GM12878 (cell line): ENCODE results near the gene PIR. TPM values are rescaled to one million over a fixed set of nuclear protein-coding genes. Genes with fewer than 3 reads are reported as not detected.

Source experiments
- ATAC-seq: fragments of 200-7000 bp; cut with Tn5 transposase; 3 replicates; pipeline ENCODE4 v1.9.1; 2020; ENCODE audit warnings: mild to moderate bottlenecking, moderate library complexity
- BruUV-seq: library from RNA; stranded (reverse); fragments of 400-500 nt; replicated peaks from 2 replicates; lab custom pipeline; 2021; lab: Mats Ljungman, UMichigan
- CTCF ChIA-PET: fragments of 300-600 bp; sonication (Branson Sonifier 250); formaldehyde crosslinking; extraction: SDS; loops from one replicate; lab custom pipeline; 2021; ENCODE audit warnings: inconsistent platforms; lab: Yijun Ruan, JAX
- POLR2A ChIA-PET: fragments of 350-600 bp; formaldehyde crosslinking; extraction: SDS; loops from one replicate; lab custom pipeline; 2021; ENCODE audit warnings: inconsistent platforms; lab: Charles Lee
- RAD21 ChIA-PET: fragments of 300-600 bp; sonication (Branson Sonifier 250); formaldehyde crosslinking; loops from one replicate; lab custom pipeline; 2023; ENCODE audit warnings: antibody characterized with exemption; ENCODE audit not compliant: unreplicated experiment; lab: Charles Lee
- SMC1A ChIA-PET: fragments of 300-600 bp; sonication (Branson Sonifier 250); formaldehyde crosslinking; loops from one replicate; lab custom pipeline; 2023; ENCODE audit not compliant: unreplicated experiment, uncharacterized antibody; lab: Charles Lee
- DNase-seq: peaks from one replicate; pipeline ENCODE4 v3.0.0-alpha.2; 2011; ENCODE audit warnings: low read depth, low spot score
- FAIRE-seq: peaks from 3 replicates; lab custom pipeline; 2011; peaks lifted over from hg19 to GRCh38; lab: Jason Lieb, UNC
- H2AFZ ChIP-seq: 2 replicates; pipeline ENCODE4 v1.6.0; 2011; ENCODE audit warnings: low read depth, low read length, control low read depth; ENCODE audit not compliant: control insufficient read depth
- H3K27ac ChIP-seq: 2 replicates; pipeline ENCODE4 v1.5.1; 2011; ENCODE audit warnings: control low read depth; ENCODE audit not compliant: control insufficient read depth, insufficient read depth
- H3K27me3 ChIP-seq, 2 experiments: replicated peaks in 1 of 2; 2 replicates each; pipeline versions ENCODE4 v1.6.0 to v1.6.1; 2011; ENCODE audit warnings: low read length in 1 of 2; ENCODE audit not compliant: control insufficient read depth in 2 of 2, insufficient read depth in 2 of 2
- H3K36me3 ChIP-seq, 2 experiments: 2 replicates each; pipeline ENCODE4 v1.5.1; 2011; ENCODE audit warnings: low read length in 1 of 2; ENCODE audit not compliant: control insufficient read depth in 2 of 2, insufficient read depth in 2 of 2
- H3K4me1 ChIP-seq: 2 replicates; pipeline ENCODE4 v1.6.1; 2011; ENCODE audit warnings: mild to moderate bottlenecking, low read length, moderate library complexity, mixed read lengths; ENCODE audit not compliant: control insufficient read depth, insufficient read depth
- H3K4me2 ChIP-seq: 2 replicates; pipeline ENCODE4 v1.6.0; 2011; ENCODE audit warnings: control low read depth; ENCODE audit not compliant: control insufficient read depth, insufficient read depth
- H3K4me3 ChIP-seq: fragments of 200-600 bp; sonication (generic); 2 replicates; pipeline ENCODE4 v1.5.1; 2016
- H3K79me2 ChIP-seq: 2 replicates; pipeline ENCODE4 v1.6.0; 2011; ENCODE audit warnings: low read length; ENCODE audit not compliant: control insufficient read depth, insufficient read depth
- H3K9ac ChIP-seq: 2 replicates; pipeline ENCODE4 v1.8.0; 2011; ENCODE audit warnings: low read length, control low read depth, mixed read lengths; ENCODE audit not compliant: control insufficient read depth, insufficient read depth
- H3K9me3 ChIP-seq: replicated peaks from 3 replicates; pipeline ENCODE4 v1.5.1; 2011; ENCODE audit warnings: mild to moderate bottlenecking, low read length; ENCODE audit not compliant: control insufficient read depth, insufficient read depth
- H4K20me1 ChIP-seq: 2 replicates; pipeline ENCODE4 v1.6.0; 2011; ENCODE audit not compliant: control insufficient read depth, insufficient read depth
- WGBS: methylation state at CpG from one replicate; pipeline ENCODE4 v1.1.6; 2016; ENCODE audit warnings: low lambda C conversion rate; ENCODE audit not compliant: insufficient replicate concordance, insufficient coverage; ENCODE audit errors: missing lambda C conversion rate; 5-methylcytosine and 5-hydroxymethylcytosine counted together
- in situ Hi-C: fragments of 300-500 bp; cut with MboI; formaldehyde crosslinking; loops from 9 replicates; pipeline ENCODE4 v1.14.3; 2018; ENCODE audit warnings: mixed read lengths
- intact Hi-C: fragments of 100-400 bp; cut with micrococcal nuclease; formaldehyde crosslinking; loops from one replicate; pipeline ENCODE4 v1.14.2; 2022; ENCODE audit not compliant: unreplicated experiment
- polyA plus RNA-seq, 11 experiments: library from polyadenylated mRNA; depleted of rRNA in 4 of 11; unstranded in 6 of 11; stranded (reverse) in 5 of 11; fragments of >200 nt; fragmentation: Nextera tagmentation in 4 of 11; fragmentation: Illumina TruSeq in 1 of 11; extraction: Ambion mirVana in 4 of 11; extraction: Trizol in 1 of 11; gene quantifications; 1 replicate in 1 of 11; 2 replicates in 10 of 11; pipeline versions ENCODE4 v1.2.1 to v1.2.3, GENCODE V29; 2011 to 2016; ENCODE audit warnings: inconsistent platforms in 2 of 11, missing spikeins in 2 of 11, low read depth in 1 of 11
- total RNA-seq, 4 experiments: library from RNA; depleted of rRNA in 3 of 4; stranded (reverse); fragments of >200 nt in 3 of 4; fragmentation: Illumina TruSeq in 1 of 4; extraction: Trizol in 1 of 4; gene quantifications; 2 replicates each; pipeline versions ENCODE4 v1.2.1 to v1.2.3, GENCODE V29; 2013 to 2021
- TF ChIP-seq, protein P1 (sequence below): IDR thresholded peaks from 2 replicates; pipeline ENCODE4 v1.6.1; 2012; ENCODE audit warnings: improper control_type of control experiment, low read depth, low read length; ENCODE audit not compliant: insufficient replicate concordance

PIR gene
- total and polyA plus RNA-seq, 10 of the 15 experiments (the other 5 are each of a cell fraction or from before 2014, with no cell fraction given), result 3.8 to 16.5 (median 7.3) TPM

DNA sequence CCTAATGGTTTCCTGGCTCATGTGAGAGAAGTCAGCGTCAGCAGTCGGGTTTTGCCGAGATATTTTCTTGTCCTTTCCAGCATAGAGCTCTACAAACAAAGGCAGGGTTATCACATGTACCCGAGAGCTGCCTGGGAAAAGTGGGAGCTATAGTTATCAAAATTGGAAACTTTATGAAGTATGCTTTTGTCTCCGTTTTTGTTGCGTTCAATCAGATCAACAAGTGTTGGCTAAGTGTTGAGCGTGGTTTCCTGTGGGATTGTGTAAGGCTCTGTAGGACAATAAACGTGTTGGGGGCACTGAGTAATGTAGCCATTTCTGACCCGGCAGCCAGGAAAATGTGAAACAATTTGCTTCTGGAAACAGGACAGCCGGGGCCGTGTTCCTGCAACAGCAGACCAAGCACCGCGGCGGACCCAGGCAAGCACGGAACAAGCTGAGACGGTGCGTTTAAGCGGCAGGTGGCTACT lies 7.4 kb upstream of the PIR start, which contains the start of gene BMX:
Gene BMX, plus strand, starts transcription at position 311 of the 470 bp plus-strand sequence. CDS start 7,547 bp downstream, outside the sequence.
- POLR2A ChIA-PET, result no interaction called here
- no peak for ATAC-seq
- SMC1A ChIA-PET, result interaction anchor here (0.5 to 1.7 kb wide), 3 partner anchors 18 to 65 kb away, joined by 3 to 4 read pairs (median 3); no protein-coding TSS in a partner anchor
- Histone ChIP-seq H3K27ac (no peak within 1 kb of the TSS), H3K79me2 (no peaks in the 10 kb centered on the region)
- CTCF ChIA-PET, result interaction anchor here (0.7 to 3.9 kb wide), 8 partner anchors 11 to 152 kb away, joined by 3 to 16 read pairs (median 4); no protein-coding TSS in a partner anchor
- FAIRE-seq, result no peak
- TF ChIP-seq, protein P1, sequence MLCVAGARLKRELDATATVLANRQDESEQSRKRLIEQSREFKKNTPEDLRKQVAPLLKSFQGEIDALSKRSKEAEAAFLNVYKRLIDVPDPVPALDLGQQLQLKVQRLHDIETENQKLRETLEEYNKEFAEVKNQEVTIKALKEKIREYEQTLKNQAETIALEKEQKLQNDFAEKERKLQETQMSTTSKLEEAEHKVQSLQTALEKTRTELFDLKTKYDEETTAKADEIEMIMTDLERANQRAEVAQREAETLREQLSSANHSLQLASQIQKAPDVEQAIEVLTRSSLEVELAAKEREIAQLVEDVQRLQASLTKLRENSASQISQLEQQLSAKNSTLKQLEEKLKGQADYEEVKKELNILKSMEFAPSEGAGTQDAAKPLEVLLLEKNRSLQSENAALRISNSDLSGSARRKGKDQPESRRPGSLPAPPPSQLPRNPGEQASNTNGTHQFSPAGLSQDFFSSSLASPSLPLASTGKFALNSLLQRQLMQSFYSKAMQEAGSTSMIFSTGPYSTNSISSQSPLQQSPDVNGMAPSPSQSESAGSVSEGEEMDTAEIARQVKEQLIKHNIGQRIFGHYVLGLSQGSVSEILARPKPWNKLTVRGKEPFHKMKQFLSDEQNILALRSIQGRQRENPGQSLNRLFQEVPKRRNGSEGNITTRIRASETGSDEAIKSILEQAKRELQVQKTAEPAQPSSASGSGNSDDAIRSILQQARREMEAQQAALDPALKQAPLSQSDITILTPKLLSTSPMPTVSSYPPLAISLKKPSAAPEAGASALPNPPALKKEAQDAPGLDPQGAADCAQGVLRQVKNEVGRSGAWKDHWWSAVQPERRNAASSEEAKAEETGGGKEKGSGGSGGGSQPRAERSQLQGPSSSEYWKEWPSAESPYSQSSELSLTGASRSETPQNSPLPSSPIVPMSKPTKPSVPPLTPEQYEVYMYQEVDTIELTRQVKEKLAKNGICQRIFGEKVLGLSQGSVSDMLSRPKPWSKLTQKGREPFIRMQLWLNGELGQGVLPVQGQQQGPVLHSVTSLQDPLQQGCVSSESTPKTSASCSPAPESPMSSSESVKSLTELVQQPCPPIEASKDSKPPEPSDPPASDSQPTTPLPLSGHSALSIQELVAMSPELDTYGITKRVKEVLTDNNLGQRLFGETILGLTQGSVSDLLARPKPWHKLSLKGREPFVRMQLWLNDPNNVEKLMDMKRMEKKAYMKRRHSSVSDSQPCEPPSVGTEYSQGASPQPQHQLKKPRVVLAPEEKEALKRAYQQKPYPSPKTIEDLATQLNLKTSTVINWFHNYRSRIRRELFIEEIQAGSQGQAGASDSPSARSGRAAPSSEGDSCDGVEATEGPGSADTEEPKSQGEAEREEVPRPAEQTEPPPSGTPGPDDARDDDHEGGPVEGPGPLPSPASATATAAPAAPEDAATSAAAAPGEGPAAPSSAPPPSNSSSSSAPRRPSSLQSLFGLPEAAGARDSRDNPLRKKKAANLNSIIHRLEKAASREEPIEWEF, result no peak
- TF ChIP-seq, all 136 proteins: peak for 0
- intact Hi-C loops, result no loop called here
- 59% methylated on average over 18 of the region's 18 CpGs for WGBS
- H3K4me3 ChIP-seq, result no peak within 1 kb of the TSS
- no peak for DNase-seq
- no peaks in the 10 kb centered on the region for H3K36me3 ChIP-seq
- RAD21 ChIA-PET, result no interaction called here
- H3K27me3 ChIP-seq, result no peaks in the 10 kb centered on the region
- H3K4me2 ChIP-seq, result no peak within 1 kb of the TSS
- in situ Hi-C loops, result no loop called here
- no peaks in the 10 kb centered on the region for H4K20me1 ChIP-seq
- H3K9ac ChIP-seq, result no peak within 1 kb of the TSS
- no peaks in the 10 kb centered on the region for H3K4me1 ChIP-seq
- no peaks in the 10 kb centered on the region for H3K9me3 ChIP-seq
- H2AFZ ChIP-seq, result no peak within 1 kb of the TSS
- BruUV-seq, result no TSS peak
